Endothelial cell of umbilical vein (primary cell): ENCODE data around the gene TSPOAP1. TPM values are rescaled to one million over a fixed set of nuclear protein-coding genes. Genes with fewer than 3 reads are reported as not detected.

Source experiments
- BruUV-seq: library from RNA; stranded (reverse); fragments of 400-500 nt; replicated peaks from 2 replicates; lab custom pipeline; 2021; lab: Mats Ljungman, UMichigan
- CTCF ChIA-PET: fragments of 300-600, 350-600 bp; sonication (Branson Sonifier 250); formaldehyde crosslinking; loops from one replicate; lab custom pipeline; 2021; ENCODE audit warnings: antibody characterized with exemption, inconsistent platforms; lab: Charles Lee
- POLR2A ChIA-PET: fragments of 300-600, 350-600 bp; sonication (Branson Sonifier 250); formaldehyde crosslinking; loops from one replicate; lab custom pipeline; 2021; ENCODE audit warnings: antibody characterized with exemption, inconsistent platforms; lab: Charles Lee
- DNase-seq: peaks from one replicate; pipeline ENCODE4 v3.0.0-alpha.2; 2011; ENCODE audit warnings: low read depth, low spot score
- FAIRE-seq: peaks from 2 replicates; lab custom pipeline; 2011; peaks lifted over from hg19 to GRCh38; lab: Jason Lieb, UNC
- H2AFZ ChIP-seq: 2 replicates; pipeline ENCODE4 v1.6.0; 2012; ENCODE audit warnings: low read depth, low read length, control low read depth, inconsistent platforms
- H3K27ac ChIP-seq: 2 replicates; pipeline ENCODE4 v1.5.1; 2011; ENCODE audit warnings: low read depth, mild to moderate bottlenecking, control low read depth, low read length, moderate library complexity; ENCODE audit not compliant: insufficient read depth
- H3K27me3 ChIP-seq, 2 experiments: 2 replicates each; pipeline versions ENCODE4 v1.6.0 to v1.6.1; 2011; ENCODE audit warnings: low read length in 2 of 2, mixed read lengths in 1 of 2; ENCODE audit not compliant: control insufficient read depth in 2 of 2, insufficient read depth in 2 of 2
- H3K36me3 ChIP-seq, 2 experiments: 2 replicates in 1 of 2; 3 replicates in 1 of 2; pipeline ENCODE4 v1.5.1; 2011; ENCODE audit warnings: low read length in 2 of 2, mild to moderate bottlenecking in 1 of 2, moderate library complexity in 1 of 2; ENCODE audit not compliant: control insufficient read depth in 2 of 2, insufficient read depth in 2 of 2; ENCODE audit errors: extremely low read depth in 1 of 2
- H3K4me1 ChIP-seq: 3 replicates; pipeline ENCODE4 v1.5.1; 2011; ENCODE audit warnings: mild to moderate bottlenecking, low read length; ENCODE audit not compliant: control insufficient read depth, insufficient read depth; ENCODE audit errors: extremely low read depth
- H3K4me2 ChIP-seq: 2 replicates; pipeline ENCODE4 v1.6.1; 2011; ENCODE audit warnings: low read length, control low read depth, mixed read lengths; ENCODE audit not compliant: insufficient read depth
- H3K4me3 ChIP-seq, 3 experiments: fragments of 200-600 bp in 1 of 3; sonication (generic), shearing (Covaris generic) in 1 of 3; replicated peaks in 1 of 3; 2 replicates each; pipeline ENCODE4 v1.5.1; 2011 to 2016; ENCODE audit warnings: control low read depth in 3 of 3, low read length in 3 of 3, mild to moderate bottlenecking in 2 of 3, inconsistent platforms in 1 of 3, low read depth in 1 of 3, moderate library complexity in 1 of 3; ENCODE audit not compliant: insufficient read depth in 1 of 3
- H3K79me2 ChIP-seq: 2 replicates; pipeline ENCODE4 v1.6.0; 2012; ENCODE audit warnings: low read length, inconsistent platforms; ENCODE audit not compliant: control insufficient read depth, insufficient read depth
- H3K9ac ChIP-seq: replicated peaks from 2 replicates; pipeline ENCODE3; 2011; ENCODE audit warnings: low read length, control low read depth; ENCODE audit not compliant: insufficient read depth; ENCODE audit errors: extremely low read depth
- H3K9me1 ChIP-seq: replicated peaks from 3 replicates; pipeline ENCODE4 v1.6.0; 2011; ENCODE audit warnings: mild to moderate bottlenecking, low read length; ENCODE audit not compliant: control insufficient read depth, insufficient read depth; ENCODE audit errors: extremely low read depth
- H3K9me3 ChIP-seq: replicated peaks from 2 replicates; pipeline ENCODE4 v1.5.1; 2012; ENCODE audit warnings: low read length, inconsistent platforms; ENCODE audit not compliant: control insufficient read depth, insufficient read depth
- H4K20me1 ChIP-seq: replicated peaks from 2 replicates; pipeline ENCODE3; 2011; ENCODE audit warnings: mild to moderate bottlenecking, low read length; ENCODE audit not compliant: control insufficient read depth, insufficient read depth; ENCODE audit errors: extremely low read depth
- CTCF ChIP-seq, 2 donors: IDR thresholded peaks; 1 replicate in 1 of 2; 2 replicates in 1 of 2; pipeline ENCODE4 v1.5.1; 2011; ENCODE audit warnings: low read length in 2 of 2, mild to moderate bottlenecking in 2 of 2, moderate library complexity in 2 of 2, control low read depth in 1 of 2, inconsistent platforms in 1 of 2, low read depth in 1 of 2; ENCODE audit not compliant: insufficient read depth in 1 of 2; ENCODE audit errors: extremely low read depth in 1 of 2
- EZH2 ChIP-seq: IDR thresholded peaks from 2 replicates; pipeline ENCODE4 v1.6.1; 2012; ENCODE audit warnings: borderline replicate concordance, low read depth, mild to moderate bottlenecking, moderate library complexity, low read length, inconsistent platforms; ENCODE audit not compliant: severe bottlenecking
- FOS ChIP-seq: IDR thresholded peaks from 2 replicates; pipeline ENCODE4 v1.6.1; 2011; ENCODE audit warnings: mild to moderate bottlenecking, low read length, moderate library complexity, borderline replicate concordance; ENCODE audit not compliant: insufficient read depth
- JUN ChIP-seq: IDR thresholded peaks from 2 replicates; pipeline ENCODE4 v1.6.1; 2011; ENCODE audit warnings: borderline replicate concordance, low read depth; ENCODE audit not compliant: insufficient read length, insufficient read depth
- MAX ChIP-seq: IDR thresholded peaks from 2 replicates; pipeline ENCODE4 v1.6.1; 2011; ENCODE audit not compliant: insufficient read depth, insufficient read length
- MYC ChIP-seq: IDR thresholded peaks from one replicate; pipeline ENCODE4 v1.6.1; 2011; ENCODE audit warnings: mild to moderate bottlenecking, low read depth, low read length
- POLR2A ChIP-seq: IDR thresholded peaks from 2 replicates; pipeline ENCODE4 v1.6.1; 2012; ENCODE audit warnings: low read depth, mild to moderate bottlenecking, control low read depth, low read length
- POLR2AphosphoS5 ChIP-seq: IDR thresholded peaks from 2 replicates; pipeline ENCODE4 v1.6.1; 2012; ENCODE audit warnings: low read depth, mild to moderate bottlenecking, control low read depth, low read length, moderate library complexity; ENCODE audit not compliant: insufficient read depth
- dilution Hi-C: fragments of 300-500 bp; cut with MboI; formaldehyde crosslinking; loops from one replicate; pipeline ENCODE4 v1.15.0; 2019; ENCODE audit warnings: low sequenced_read_pairs; ENCODE audit not compliant: extremely low pct_ligation_motif_present
- intact Hi-C: fragments of 100-400 bp; cut with micrococcal nuclease; formaldehyde crosslinking; loops from one replicate; pipeline ENCODE4 v1.10.0; 2022
- polyA plus RNA-seq, 4 experiments: library from polyadenylated mRNA; depleted of rRNA in 3 of 4; stranded (reverse) in 3 of 4; unstranded in 1 of 4; fragments of >200 nt; gene quantifications; 2 replicates each; pipeline versions ENCODE4 v1.2.1 to v1.2.3, GENCODE V29; 2011 to 2012; ENCODE audit warnings: missing spikeins in 1 of 4
- total RNA-seq: library from RNA; stranded (reverse); gene quantifications from 2 replicates; pipeline ENCODE4 v1.2.3, GENCODE V29; 2021

TSPOAP1 gene
- total and polyA plus RNA-seq, 2 donors (not counting 3 experiments of a cell fraction or from before 2014, with no cell fraction given) = not detected

- BruUV-seq = no TSS peak
- intact Hi-C loops = loop anchor here (1.0 kb wide), 1 partner anchor 169 kb away; no protein-coding TSS in a partner anchor
- Histone ChIP-seq H3K27ac (no peak overlapping the region), H3K9me1 (no peaks in the 10 kb centered on the region), H3K9me3 (no peaks in the 10 kb centered on the region), H3K79me2 (no peaks in the 10 kb centered on the region), H3K4me1 (no peaks in the 10 kb centered on the region), H3K9ac (no peak overlapping the region), H4K20me1 (no peaks in the 10 kb centered on the region), H3K4me3 (no peak overlapping the region), H2AFZ (no peak overlapping the region), H3K4me2 (no peak overlapping the region), H3K36me3 (no peaks in the 10 kb centered on the region), H3K27me3 (peaks cover 2 to 8% of the 10 kb centered on the region in 2 experiments)
- ChIA-PET CTCF (no interaction called here), POLR2A (no interaction called here)
- DNase-seq (no peak), FAIRE-seq (no peak)
- dilution Hi-C loops = no loop called here
- TF ChIP-seq POLR2AphosphoS5 = no peak
- TF ChIP-seq JUN = no peak
These were observed 50.6 kb downstream of the TSPOAP1 start for GRCh38 chr17:58277802-58278595.

- dilution Hi-C loops = no loop called here
- no peak overlapping the region for H2AFZ ChIP-seq
These were observed 51.3 kb downstream of the TSPOAP1 start for GRCh38 chr17:58277107-58277801.

More at GRCh38 chr17:58277107-58277801, 51.3 kb downstream of the TSPOAP1 start:
- H3K4me1 ChIP-seq = no peaks in the 10 kb centered on the region
- no peak overlapping the region for H3K9ac ChIP-seq
- no peaks in the 10 kb centered on the region for H3K9me1 ChIP-seq
- no peak for TF ChIP-seq MAX
- TF ChIP-seq CTCF (IDR thresholded peaks at IDR 0.05; ENCODE audit: extremely low read depth in 1 of 2, insufficient read depth in 1 of 2, low read depth in 1 of 2, low read length in 2 of 2) = peak in 1 of 2 donors; percentile 16
- no peak for TF ChIP-seq POLR2AphosphoS5
- no peak for TF ChIP-seq EZH2
- TF ChIP-seq POLR2A = no peak
- TF ChIP-seq FOS = no peak
- no peak for TF ChIP-seq JUN
- no peak for TF ChIP-seq MYC
- H3K4me2 ChIP-seq = no peak overlapping the region
- H3K27me3 ChIP-seq = peaks cover 2 to 8% of the 10 kb centered on the region in 2 experiments
- no peaks in the 10 kb centered on the region for H3K9me3 ChIP-seq
- intact Hi-C loops = loop anchor here (1.0 kb wide), 1 partner anchor 170 kb away; no protein-coding TSS in a partner anchor
- H3K4me3 ChIP-seq = no peak overlapping the region
- no peaks in the 10 kb centered on the region for H3K36me3 ChIP-seq
- DNase-seq (no peak), FAIRE-seq (no peak)
- no peaks in the 10 kb centered on the region for H4K20me1 ChIP-seq
- CTCF ChIA-PET = no interaction called here
- POLR2A ChIA-PET = no interaction called here
- no peak overlapping the region for H3K27ac ChIP-seq
- BruUV-seq = no TSS peak
- no peaks in the 10 kb centered on the region for H3K79me2 ChIP-seq
